Measurements from ENCODE around the gene RBM38.

GRCh38 chr20:57401565-57401918, 10.3 kb downstream of the RBM38 start:
- TF ChIP-seq NR2F6 (CRISPR knock-in tag; IDR thresholded peaks at IDR 0.05): no peak
- no peak for TF ChIP-seq POLR2AphosphoS5 (IDR thresholded peaks at IDR 0.05; ENCODE audit: control insufficient read depth, insufficient read depth, low read depth, low read length)
- no peak for TF ChIP-seq FOXM1 (IDR thresholded peaks at IDR 0.05; ENCODE audit: low read depth)
- TF ChIP-seq FOXM1 (CRISPR knock-in tag; IDR thresholded peaks at IDR 0.05; ENCODE audit: low read depth): no peak
- no peak for TF ChIP-seq POLR2A (conservative IDR thresholded peaks at IDR 0.05)
- TF ChIP-seq, protein P1, sequence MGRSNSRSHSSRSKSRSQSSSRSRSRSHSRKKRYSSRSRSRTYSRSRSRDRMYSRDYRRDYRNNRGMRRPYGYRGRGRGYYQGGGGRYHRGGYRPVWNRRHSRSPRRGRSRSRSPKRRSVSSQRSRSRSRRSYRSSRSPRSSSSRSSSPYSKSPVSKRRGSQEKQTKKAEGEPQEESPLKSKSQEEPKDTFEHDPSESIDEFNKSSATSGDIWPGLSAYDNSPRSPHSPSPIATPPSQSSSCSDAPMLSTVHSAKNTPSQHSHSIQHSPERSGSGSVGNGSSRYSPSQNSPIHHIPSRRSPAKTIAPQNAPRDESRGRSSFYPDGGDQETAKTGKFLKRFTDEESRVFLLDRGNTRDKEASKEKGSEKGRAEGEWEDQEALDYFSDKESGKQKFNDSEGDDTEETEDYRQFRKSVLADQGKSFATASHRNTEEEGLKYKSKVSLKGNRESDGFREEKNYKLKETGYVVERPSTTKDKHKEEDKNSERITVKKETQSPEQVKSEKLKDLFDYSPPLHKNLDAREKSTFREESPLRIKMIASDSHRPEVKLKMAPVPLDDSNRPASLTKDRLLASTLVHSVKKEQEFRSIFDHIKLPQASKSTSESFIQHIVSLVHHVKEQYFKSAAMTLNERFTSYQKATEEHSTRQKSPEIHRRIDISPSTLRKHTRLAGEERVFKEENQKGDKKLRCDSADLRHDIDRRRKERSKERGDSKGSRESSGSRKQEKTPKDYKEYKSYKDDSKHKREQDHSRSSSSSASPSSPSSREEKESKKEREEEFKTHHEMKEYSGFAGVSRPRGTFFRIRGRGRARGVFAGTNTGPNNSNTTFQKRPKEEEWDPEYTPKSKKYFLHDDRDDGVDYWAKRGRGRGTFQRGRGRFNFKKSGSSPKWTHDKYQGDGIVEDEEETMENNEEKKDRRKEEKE (IDR thresholded peaks at IDR 0.05; ENCODE audit: borderline replicate concordance in 1 of 2, control insufficient read depth in 1 of 2, low read depth in 2 of 2, low read length in 1 of 2): no peak
- TF ChIP-seq SMC3 (conservative IDR thresholded peaks at IDR 0.05; ENCODE audit: insufficient read depth, low read depth, low read length): no peak
- no peak for TF ChIP-seq DIDO1 (tag; IDR thresholded peaks at IDR 0.05; ENCODE audit: low read depth)
- no peak for TF ChIP-seq MLLT1 (IDR thresholded peaks at IDR 0.05)
- no peak for TF ChIP-seq CTCF (IDR thresholded peaks at IDR 0.05 in 2 of 3, conservative IDR thresholded peaks at IDR 0.05 in 1 of 3; ENCODE audit: insufficient read depth in 2 of 3, low read depth in 1 of 3, low read length in 3 of 3)
- no peak for TF ChIP-seq MAFK (IDR thresholded peaks at IDR 0.05; ENCODE audit: low read length)
- no peak for TF ChIP-seq ZBTB11 (CRISPR knock-in tag; IDR thresholded peaks at IDR 0.05)
- no peak for TF ChIP-seq HDAC8 (tag; IDR thresholded peaks at IDR 0.05)
- no peak for TF ChIP-seq ELF2 (CRISPR knock-in tag; IDR thresholded peaks at IDR 0.05)
